Type B pancreatic cell (in vitro differentiated cells): ENCODE data around the gene ASXL3. TPM values are rescaled to one million over a fixed set of nuclear protein-coding genes. Genes with fewer than 3 reads are reported as not detected.

Experiments
- DNase-seq: peaks from one replicate; pipeline ENCODE4 v3.0.0; 2021; ENCODE audit warnings: mixed read lengths; ENCODE audit not compliant: unreplicated experiment; ENCODE audit errors: extremely low spot score
- H3K27ac Mint-ChIP-seq: 2 replicates; pipeline ENCODE4 v1.8.0; 2021; ENCODE audit warnings: mild to moderate bottlenecking, mixed read lengths
- H3K27me3 Mint-ChIP-seq: 2 replicates; pipeline ENCODE4 v1.8.0; 2021; ENCODE audit warnings: mixed read lengths
- H3K36me3 Mint-ChIP-seq: 2 replicates; pipeline ENCODE4 v1.8.0; 2021; ENCODE audit warnings: mixed read lengths
- H3K4me1 Mint-ChIP-seq: one replicate; pipeline ENCODE4 v1.8.0; 2021; ENCODE audit warnings: mixed read lengths; ENCODE audit not compliant: unreplicated experiment
- H3K4me3 Mint-ChIP-seq: 2 replicates; pipeline ENCODE4 v1.8.0; 2021; ENCODE audit warnings: mild to moderate bottlenecking, mixed read lengths
- H3K9me3 Mint-ChIP-seq: 2 replicates; pipeline ENCODE4 v1.8.0; 2021; ENCODE audit warnings: mixed read lengths
- CTCF ChIP-seq: fragments of 200-600 bp; sonication (generic); conservative IDR thresholded peaks from 2 replicates; pipeline ENCODE4 v1.5.0; 2021; ENCODE audit warnings: antibody characterized with exemption, mild to moderate bottlenecking
- total RNA-seq: library from RNA; stranded (reverse); gene quantifications from 2 replicates; pipeline ENCODE4 v1.2.1, GENCODE V29; 2021; ENCODE audit warnings: low replicate concordance

ASXL3 gene
- total RNA-seq, 1 donor from 2014 or later = 24.4 TPM

DNA sequence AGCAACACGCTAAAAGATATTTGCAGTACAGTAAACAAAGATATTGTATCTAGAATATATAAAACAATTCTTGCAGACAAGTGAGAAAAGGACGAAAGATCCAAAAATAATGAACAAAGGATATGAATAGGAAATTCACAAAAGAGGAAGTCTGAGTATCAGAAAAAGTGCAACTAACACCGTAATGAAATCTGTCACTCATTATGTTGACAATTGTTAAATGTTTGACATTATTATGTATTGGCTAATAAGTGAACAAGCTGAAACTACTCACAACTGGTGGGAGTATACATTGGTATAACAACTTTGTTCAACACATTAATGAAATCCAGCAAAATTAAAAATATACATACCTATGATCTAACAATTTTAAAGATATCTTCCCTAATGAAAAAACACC, 36.7 kb upstream of the ASXL3 start:
- H3K9me3 Mint-ChIP-seq = no peaks in the 10 kb centered on the region
- H3K4me3 Mint-ChIP-seq = no peak overlapping the region
- peaks cover 6% of the 10 kb centered on the region for H3K4me1 Mint-ChIP-seq
- no peaks in the 10 kb centered on the region for H3K36me3 Mint-ChIP-seq
- no peak for TF ChIP-seq CTCF
- no peak overlapping the region for H3K27ac Mint-ChIP-seq
- DNase-seq = no peak
- no peaks in the 10 kb centered on the region for H3K27me3 Mint-ChIP-seq

GRCh38 chr18:33556846-33557245, 21.2 kb upstream of the ASXL3 start:
- H3K9me3 Mint-ChIP-seq = peaks cover 10% of the 10 kb centered on the region
- no peaks in the 10 kb centered on the region for H3K27me3 Mint-ChIP-seq
- peaks cover 5% of the 10 kb centered on the region for H3K36me3 Mint-ChIP-seq
- no peak for TF ChIP-seq CTCF
- peaks cover 9% of the 10 kb centered on the region for H3K4me1 Mint-ChIP-seq
- DNase-seq = no peak
- peak overlapping the region; percentile 12 for H3K4me3 Mint-ChIP-seq
- peak overlapping the region; percentile 71 for H3K27ac Mint-ChIP-seq

DNA sequence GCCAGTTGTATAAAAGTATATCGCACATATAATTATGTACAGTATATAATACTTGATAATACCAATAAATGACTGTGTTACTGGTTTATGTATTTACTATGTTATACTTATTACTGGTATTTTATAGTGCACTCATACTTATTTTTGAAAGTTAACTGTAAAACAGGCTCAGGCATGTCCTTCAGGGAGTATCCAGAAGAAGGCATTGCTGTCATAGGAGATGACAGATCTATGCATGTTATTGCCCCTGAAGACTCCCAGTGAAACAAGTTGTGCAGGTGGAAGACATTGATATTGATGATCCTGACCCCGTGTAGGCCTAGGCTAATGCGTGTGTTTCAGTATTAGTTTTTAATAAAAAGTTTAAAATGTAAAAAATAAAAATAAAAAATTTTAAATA, 20.3 kb upstream of the ASXL3 start:
- Mint-ChIP-seq H3K9me3 (peaks cover 10% of the 10 kb centered on the region), H3K27ac (peak overlapping the region; percentile 71), H3K27me3 (no peaks in the 10 kb centered on the region), H3K4me1 (peaks cover 11% of the 10 kb centered on the region), H3K4me3 (no peak overlapping the region), H3K36me3 (peaks cover 5% of the 10 kb centered on the region)
- no peak for DNase-seq
- no peak for TF ChIP-seq CTCF

- DNase-seq = no peak
- Mint-ChIP-seq H3K4me3 (peak overlapping the region; percentile 73), H3K27me3 (no peaks in the 10 kb centered on the region), H3K27ac (peak overlapping the region; percentile 94), H3K4me1 (peaks cover 12% of the 10 kb centered on the region), H3K9me3 (peaks cover 10% of the 10 kb centered on the region), H3K36me3 (peaks cover 5% of the 10 kb centered on the region)
- TF ChIP-seq CTCF = no peak
Observed at GRCh38 chr18:33558529-33558928, 19.5 kb upstream of the ASXL3 start.

- H3K27ac Mint-ChIP-seq = peak overlapping the region; percentile 99
- no peak for DNase-seq
- H3K27me3 Mint-ChIP-seq = no peaks in the 10 kb centered on the region
- H3K36me3 Mint-ChIP-seq = peaks cover 5% of the 10 kb centered on the region
- TF ChIP-seq CTCF = no peak
- peaks cover 10% of the 10 kb centered on the region for H3K9me3 Mint-ChIP-seq
- H3K4me1 Mint-ChIP-seq = peaks cover 12% of the 10 kb centered on the region
- peak overlapping the region; percentile 69 for H3K4me3 Mint-ChIP-seq
Observed at GRCh38 chr18:33560686-33561370, 17.2 kb upstream of the ASXL3 start.
